Measurements from ENCODE around the gene MAGEA2.
"Not testable (repeated sequence)": the region's sequence is repeated elsewhere in the genome, so short reads cannot be mapped to it uniquely, and the experiment has no call there.

DNA sequence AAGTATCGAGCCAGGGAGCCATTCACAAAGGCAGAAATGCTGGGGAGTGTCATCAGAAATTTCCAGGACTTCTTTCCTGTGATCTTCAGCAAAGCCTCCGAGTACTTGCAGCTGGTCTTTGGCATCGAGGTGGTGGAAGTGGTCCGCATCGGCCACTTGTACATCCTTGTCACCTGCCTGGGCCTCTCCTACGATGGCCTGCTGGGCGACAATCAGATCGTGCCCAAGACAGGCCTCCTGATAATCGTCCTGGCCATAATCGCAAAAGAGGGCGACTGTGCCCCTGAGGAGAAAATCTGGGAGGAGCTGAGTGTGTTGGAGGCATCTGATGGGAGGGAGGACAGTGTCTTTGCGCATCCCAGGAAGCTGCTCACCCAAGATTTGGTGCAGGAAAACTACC lies 17.1 kb downstream of the MAGEA2 start:
- TF ChIP-seq YY1 (IDR thresholded peaks at IDR 0.05; ENCODE audit: insufficient read depth, insufficient read length); ZNF274 (IDR thresholded peaks at IDR 0.05; ENCODE audit: low read depth, low read length): not testable (repeated sequence)
